GM23338 (cell line): ENCODE results near the gene KIF3B. TPM values are rescaled to one million over a fixed set of nuclear protein-coding genes. Genes with fewer than 3 reads are reported as not detected.

Experiments used
- ATAC-seq: fragments of 200-7000 bp; cut with Tn5 transposase; 3 replicates; pipeline ENCODE4 v1.9.1; 2020
- DNase-seq: peaks from one replicate; pipeline ENCODE4 v3.0.0-alpha.2; 2015; ENCODE audit warnings: low spot score
- H2AFZ ChIP-seq: fragments of 200-600 bp; sonication (generic); 2 replicates; pipeline ENCODE4 v1.8.0; 2016; ENCODE audit warnings: antibody characterized with exemption, mild to moderate bottlenecking, moderate library complexity
- H3F3A ChIP-seq: fragments of 200-600 bp; sonication (generic); replicated peaks from 2 replicates; pipeline ENCODE4 v1.8.0; 2017; ENCODE audit warnings: antibody characterized with exemption, mixed run types, low read depth
- H3K27ac ChIP-seq: fragments of 200-600 bp; sonication (generic); 2 replicates; pipeline ENCODE4 v1.6.1; 2016; ENCODE audit warnings: low read depth
- H3K27me3 ChIP-seq: fragments of 200-600 bp; sonication (generic); 2 replicates; pipeline ENCODE4 v1.8.0; 2016; ENCODE audit warnings: mild to moderate bottlenecking, mixed run types, moderate library complexity; ENCODE audit not compliant: insufficient read depth
- H3K36me3 ChIP-seq: fragments of 200-600 bp; sonication (generic); 2 replicates; pipeline ENCODE4 v1.8.0; 2016; ENCODE audit warnings: mild to moderate bottlenecking; ENCODE audit not compliant: insufficient read depth
- H3K4me1 ChIP-seq: fragments of 200-600 bp; sonication (generic); 2 replicates; pipeline ENCODE4 v1.8.0; 2016; ENCODE audit warnings: mild to moderate bottlenecking, moderate library complexity; ENCODE audit not compliant: insufficient read depth
- H3K4me2 ChIP-seq: fragments of 200-600 bp; sonication (generic); 2 replicates; pipeline ENCODE4 v1.7.1; 2017; ENCODE audit warnings: mixed run types
- H3K4me3 ChIP-seq: fragments of 200-600 bp; sonication (generic); 2 replicates; pipeline ENCODE4 v1.6.1; 2016; ENCODE audit warnings: mixed run types
- H3K79me2 ChIP-seq: fragments of 200-600 bp; sonication (generic); replicated peaks from 2 replicates; pipeline ENCODE4 v1.8.0; 2017; ENCODE audit warnings: mild to moderate bottlenecking; ENCODE audit not compliant: insufficient read depth
- H3K9me2 ChIP-seq: fragments of 200-600 bp; sonication (generic); 2 replicates; pipeline ENCODE4 v1.8.0; 2017; ENCODE audit not compliant: insufficient read depth
- H4K20me1 ChIP-seq: fragments of 200-600 bp; sonication (generic); replicated peaks from 2 replicates; pipeline ENCODE4 v1.8.0; 2017; ENCODE audit warnings: mild to moderate bottlenecking; ENCODE audit not compliant: insufficient read depth
- H3K27ac Mint-ChIP-seq: 2 replicates; pipeline ENCODE4 v1.8.0; 2020; ENCODE audit warnings: inconsistent platforms, mild to moderate bottlenecking, moderate library complexity, mixed read lengths
- H3K27me3 Mint-ChIP-seq: 3 replicates; pipeline ENCODE4 v1.8.0; 2022; ENCODE audit warnings: low read depth, mild to moderate bottlenecking, moderate library complexity, mixed read lengths, inconsistent platforms; ENCODE audit not compliant: insufficient read depth, poor library complexity
- H3K36me3 Mint-ChIP-seq: 3 replicates; pipeline ENCODE4 v1.8.0; 2021; ENCODE audit warnings: low read depth, mild to moderate bottlenecking, inconsistent platforms, moderate library complexity, mixed read lengths
- H3K4me1 Mint-ChIP-seq: 3 replicates; pipeline ENCODE4 v1.8.0; 2020; ENCODE audit warnings: mild to moderate bottlenecking, inconsistent platforms, mixed read lengths
- H3K4me3 Mint-ChIP-seq: 3 replicates; pipeline ENCODE4 v1.8.0; 2021; ENCODE audit warnings: moderate library complexity, mild to moderate bottlenecking, inconsistent platforms, mixed read lengths
- H3K9me3 Mint-ChIP-seq: 3 replicates; pipeline ENCODE4 v1.8.0; 2020; ENCODE audit warnings: moderate library complexity, mild to moderate bottlenecking, inconsistent platforms, mixed read lengths
- CREB1 ChIP-seq: fragments of 250-450 bp; sonication (Bioruptor Pico); IDR thresholded peaks from 2 replicates; pipeline ENCODE4 v1.5.0; 2020; ENCODE audit warnings: low read depth, mild to moderate bottlenecking, moderate library complexity
- EZH2 ChIP-seq: fragments of 200-600 bp; sonication (generic); IDR thresholded peaks from one replicate; pipeline ENCODE4 v1.8.0; 2017; ENCODE audit warnings: antibody characterized with exemption, mild to moderate bottlenecking, low read depth; ENCODE audit not compliant: unreplicated experiment
- JUNB ChIP-seq: IDR thresholded peaks from one replicate; pipeline ENCODE4 v1.6.1; 2016; ENCODE audit warnings: antibody characterized with exemption; ENCODE audit not compliant: unreplicated experiment
- NANOG ChIP-seq: IDR thresholded peaks from 2 replicates; pipeline ENCODE4 v1.6.1; 2016; ENCODE audit warnings: antibody characterized with exemption, borderline replicate concordance
- ZNF331 ChIP-seq: fragments of 250-450 bp; sonication (Bioruptor Pico); IDR thresholded peaks from 2 replicates; pipeline ENCODE4 v1.5.0; 2020; ENCODE audit warnings: low read depth, mild to moderate bottlenecking, moderate library complexity
- ZNF462 ChIP-seq: fragments of 250-450 bp; sonication (Bioruptor Pico); IDR thresholded peaks from 2 replicates; pipeline ENCODE4 v1.5.0; 2020; ENCODE audit warnings: mild to moderate bottlenecking, moderate library complexity
- polyA plus RNA-seq: library from polyadenylated mRNA; unstranded; fragments of >200 nt; fragmentation: Nextera tagmentation; extraction: Ambion mirVana; gene quantifications from 2 replicates; pipeline ENCODE4 v1.2.1, GENCODE V29; 2016
- total RNA-seq: library from RNA; depleted of rRNA; stranded (reverse); fragments of >200 nt; shearing (Covaris generic); gene quantifications from 2 replicates; pipeline ENCODE4 v1.2.3, GENCODE V29; 2014

The KIF3B gene
- total and polyA plus RNA-seq, 2 experiments from 2014 or later, result 6.1 to 22.8 TPM

- no peaks in the 10 kb centered on the region for H3K9me3 Mint-ChIP-seq
- Histone ChIP-seq H3K79me2 (no peaks in the 10 kb centered on the region), H3K27ac (no peak overlapping the region), H3K4me2 (no peak overlapping the region), H3K4me3 (no peak overlapping the region), H4K20me1 (no peaks in the 10 kb centered on the region; the same call in 1 of the 2 replicates), H3K4me1 (peaks cover 14% of the 10 kb centered on the region; the same call in 1 of the 2 replicates), H3K36me3 (no peaks in the 10 kb centered on the region; the same call in 1 of the 2 replicates), H3K27me3 (no peaks in the 10 kb centered on the region), H2AFZ (no peak overlapping the region), H3F3A (peaks cover 10% of the 10 kb centered on the region; the same call in 1 of the 2 replicates), H3K9me2 (no peaks in the 10 kb centered on the region)
- DNase-seq (peak; percentile 53), ATAC-seq (peak; percentile 52; the same call in 2 of the 3 replicates)
- H3K36me3 Mint-ChIP-seq, result peaks cover 16% of the 10 kb centered on the region
- no peak overlapping the region for H3K4me3 Mint-ChIP-seq
- H3K4me1 Mint-ChIP-seq, result peaks cover 13% of the 10 kb centered on the region
- peaks cover 1% of the 10 kb centered on the region for H3K27me3 Mint-ChIP-seq
- TF ChIP-seq EZH2, result no peak
- TF ChIP-seq JUNB, result no peak
- no peak for TF ChIP-seq NANOG
- TF ChIP-seq ZNF331, result no peak
- no peak for TF ChIP-seq ZNF462 (CRISPR knock-in tag)
- TF ChIP-seq CREB1 (CRISPR knock-in tag), result no peak
- H3K27ac Mint-ChIP-seq, result no peak overlapping the region
Observed at GRCh38 chr20:32238483-32239425, 38.7 kb upstream of the KIF3B start.
